AG09309 (cell line): Measurements from ENCODE around the gene TXNDC16.

Experiments
- DNase-seq: peaks from one replicate; pipeline ENCODE4 v3.0.0-alpha.2; 2010; ENCODE audit warnings: low read depth
- H3K4me3 ChIP-seq: 2 replicates; pipeline ENCODE4 v1.5.1; 2011; ENCODE audit warnings: mild to moderate bottlenecking, low read depth, low read length, moderate library complexity; ENCODE audit not compliant: control insufficient read depth
- TF ChIP-seq, protein P1 (sequence below): IDR thresholded peaks from 2 replicates; pipeline ENCODE4 v1.5.1; 2011; ENCODE audit warnings: mild to moderate bottlenecking, low read depth, low read length, inconsistent platforms; ENCODE audit not compliant: insufficient read depth, control insufficient read depth; ENCODE audit errors: missing control alignments

TXNDC16 gene

DNA sequence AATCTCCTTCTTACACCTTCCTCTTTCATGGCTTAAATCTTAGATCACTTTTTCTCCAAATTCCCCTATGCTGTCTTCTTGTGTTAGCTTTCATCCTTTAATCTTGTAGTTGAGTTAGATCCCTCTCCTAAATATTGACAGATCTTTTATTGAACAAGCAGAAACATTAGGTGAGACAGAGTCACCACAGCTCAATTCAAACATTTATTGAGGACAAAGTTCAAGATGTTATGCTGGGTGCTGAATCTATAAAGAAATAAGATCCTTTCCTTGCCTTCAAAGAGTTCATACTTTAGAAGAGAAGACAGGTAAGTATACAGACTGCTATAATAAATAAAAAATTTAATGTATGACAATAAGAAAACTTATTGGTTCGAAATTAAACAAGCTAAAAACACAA, 109.7 kb downstream of the TXNDC16 start:
- no peak overlapping the region for H3K4me3 ChIP-seq
- DNase-seq, result no peak
- TF ChIP-seq, protein P1, sequence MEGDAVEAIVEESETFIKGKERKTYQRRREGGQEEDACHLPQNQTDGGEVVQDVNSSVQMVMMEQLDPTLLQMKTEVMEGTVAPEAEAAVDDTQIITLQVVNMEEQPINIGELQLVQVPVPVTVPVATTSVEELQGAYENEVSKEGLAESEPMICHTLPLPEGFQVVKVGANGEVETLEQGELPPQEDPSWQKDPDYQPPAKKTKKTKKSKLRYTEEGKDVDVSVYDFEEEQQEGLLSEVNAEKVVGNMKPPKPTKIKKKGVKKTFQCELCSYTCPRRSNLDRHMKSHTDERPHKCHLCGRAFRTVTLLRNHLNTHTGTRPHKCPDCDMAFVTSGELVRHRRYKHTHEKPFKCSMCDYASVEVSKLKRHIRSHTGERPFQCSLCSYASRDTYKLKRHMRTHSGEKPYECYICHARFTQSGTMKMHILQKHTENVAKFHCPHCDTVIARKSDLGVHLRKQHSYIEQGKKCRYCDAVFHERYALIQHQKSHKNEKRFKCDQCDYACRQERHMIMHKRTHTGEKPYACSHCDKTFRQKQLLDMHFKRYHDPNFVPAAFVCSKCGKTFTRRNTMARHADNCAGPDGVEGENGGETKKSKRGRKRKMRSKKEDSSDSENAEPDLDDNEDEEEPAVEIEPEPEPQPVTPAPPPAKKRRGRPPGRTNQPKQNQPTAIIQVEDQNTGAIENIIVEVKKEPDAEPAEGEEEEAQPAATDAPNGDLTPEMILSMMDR, result no peak

DNA sequence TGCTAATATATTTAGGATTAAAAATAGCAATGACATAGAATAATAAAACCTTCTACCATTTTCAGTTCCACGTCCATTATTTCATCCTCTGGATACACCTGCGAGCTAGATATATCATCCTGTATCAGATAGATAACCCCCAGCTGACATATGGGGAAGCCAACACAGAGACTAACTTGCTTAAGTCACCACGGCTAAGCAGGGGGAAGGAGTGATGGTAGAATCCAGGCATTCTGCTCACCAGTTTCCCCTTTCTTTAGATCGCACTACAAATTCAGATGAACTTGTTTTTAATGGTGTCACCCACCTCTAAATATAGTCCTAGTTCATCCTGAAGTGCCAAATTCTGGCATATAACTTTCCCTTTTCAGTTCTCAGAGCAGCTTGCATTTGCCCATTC, 110.1 kb downstream of the TXNDC16 start:
- no peak for DNase-seq

DNA sequence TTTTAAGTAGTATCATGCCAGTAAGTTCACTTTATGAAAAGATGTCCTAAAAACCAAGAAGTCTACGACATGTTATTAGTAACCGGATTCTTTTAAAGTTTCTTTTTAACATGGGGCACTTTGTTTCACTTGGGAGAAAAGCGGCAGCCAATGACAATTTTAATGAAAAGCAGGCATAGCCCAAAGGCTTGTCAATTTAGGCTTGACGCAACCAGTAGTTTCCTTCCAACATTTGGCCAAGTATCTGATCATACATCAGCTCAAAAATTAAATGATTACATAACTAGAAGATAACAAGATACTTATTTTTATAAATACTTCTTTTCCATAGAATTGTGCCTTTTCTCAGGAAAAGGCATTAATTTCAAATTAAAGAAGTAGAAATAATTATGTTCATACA, 112.8 kb downstream of the TXNDC16 start:
- DNase-seq, result no peak
- TF ChIP-seq, protein P1, result no peak
- H3K4me3 ChIP-seq, result no peak overlapping the region

More for the DNA sequence above, 110.1 kb downstream of the TXNDC16 start:
- no peak overlapping the region for H3K4me3 ChIP-seq
- TF ChIP-seq, protein P1, result no peak

DNA sequence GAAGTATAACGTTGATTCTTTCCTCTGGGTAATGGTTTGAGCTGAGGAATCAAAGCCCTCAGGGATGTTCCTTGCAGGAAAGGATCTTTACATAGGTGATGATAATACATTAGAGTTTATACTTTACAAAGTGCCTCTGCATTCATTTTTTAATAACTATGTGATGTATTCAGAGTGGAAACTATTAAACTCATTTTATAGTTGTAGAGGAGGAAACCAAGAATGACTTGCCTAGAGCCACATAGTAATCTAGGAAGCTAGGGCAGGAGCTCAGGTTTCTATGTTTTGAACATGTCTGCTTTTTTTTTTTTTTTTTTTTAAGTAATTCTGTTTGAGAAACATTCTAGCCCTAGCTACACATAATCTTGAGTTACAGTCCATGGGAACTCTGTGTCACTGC, 117.3 kb downstream of the TXNDC16 start:
- no peak for DNase-seq
- TF ChIP-seq, protein P1, result no peak
- H3K4me3 ChIP-seq, result no peak overlapping the region

DNA sequence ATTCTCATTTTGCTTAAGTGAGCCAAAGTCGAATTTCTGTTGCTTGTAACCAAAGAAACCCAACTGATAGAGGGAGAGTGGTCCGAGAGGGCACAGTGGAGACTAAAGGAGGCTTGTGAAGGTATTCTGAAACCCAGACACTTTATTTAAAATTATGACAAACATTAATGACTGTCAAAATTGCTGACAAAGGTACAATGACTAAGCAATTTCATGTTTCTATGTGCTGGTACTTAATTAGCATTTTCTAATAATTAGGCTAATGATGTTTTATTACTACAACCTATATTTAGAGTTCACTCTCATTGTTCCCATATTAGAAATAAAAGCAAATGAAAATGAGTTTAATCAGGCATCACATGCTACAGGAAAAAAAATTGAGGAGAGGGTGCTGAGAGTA, 121.8 kb downstream of the TXNDC16 start:
- no peak for DNase-seq
- no peak overlapping the region for H3K4me3 ChIP-seq
- TF ChIP-seq, protein P1, result no peak

DNA sequence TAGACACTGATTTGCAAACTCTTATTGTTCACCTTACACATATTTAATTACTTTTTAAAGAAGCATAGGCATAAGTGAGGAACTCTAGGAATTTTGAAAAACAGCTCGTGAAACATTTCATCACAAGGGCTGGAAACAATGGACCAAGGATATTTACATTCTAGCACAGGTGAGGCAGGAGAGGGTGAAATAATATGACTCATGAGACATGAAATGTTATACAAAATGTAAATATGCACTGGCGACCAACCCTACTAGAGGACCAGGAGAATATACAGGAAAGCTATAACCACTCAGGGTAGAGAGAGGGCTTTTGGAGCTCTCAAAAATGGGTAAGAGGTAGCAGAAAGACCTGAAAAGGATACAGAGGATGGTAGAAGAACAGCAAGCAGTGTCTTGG, 122.9 kb downstream of the TXNDC16 start:
- DNase-seq, result no peak
- H3K4me3 ChIP-seq, result no peak overlapping the region
- TF ChIP-seq, protein P1, result no peak

DNA sequence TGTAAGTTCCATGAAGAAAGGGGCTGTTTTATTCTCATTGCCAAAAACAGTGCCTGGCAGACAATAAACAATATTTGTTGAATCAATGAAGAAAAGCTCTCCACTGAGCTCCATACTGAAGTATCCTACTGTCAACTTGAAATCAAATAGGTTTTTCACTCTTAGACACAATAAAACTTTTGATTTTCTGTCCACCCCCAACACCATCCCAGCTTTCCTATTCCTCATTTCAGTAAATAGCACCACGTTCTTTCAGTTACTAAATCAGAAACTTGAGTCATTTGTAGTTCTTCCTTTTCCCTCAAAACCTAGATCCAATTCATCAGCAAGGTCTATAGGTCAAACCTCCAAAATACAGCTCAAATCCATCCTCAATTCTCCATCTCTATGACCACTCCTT, 124.8 kb downstream of the TXNDC16 start:
- TF ChIP-seq, protein P1, result no peak
- no peak overlapping the region for H3K4me3 ChIP-seq
- DNase-seq, result no peak
